Activated CD8-positive, alpha-beta T cell treated with anti-CD3 and anti-CD28 coated beads for 36 hours (primary cell): ENCODE data around the gene EFHC1. TPM values are rescaled to one million over a fixed set of nuclear protein-coding genes. Genes with fewer than 3 reads are reported as not detected.

Source experiments
- ATAC-seq: fragments of 200-7000 bp; cut with Tn5 transposase; one replicate; pipeline ENCODE4 v1.10.0; 2021; ENCODE audit warnings: mild to moderate bottlenecking, moderate library complexity
- CTCF ChIA-PET: fragments of 350-600 bp; sonication (Branson Sonifier 250); formaldehyde crosslinking; loops from one replicate; lab custom pipeline; 2021; ENCODE audit warnings: antibody characterized with exemption; lab: Charles Lee
- POLR2A ChIA-PET: fragments of 350-600 bp; sonication (Branson Sonifier 250); formaldehyde crosslinking; loops from one replicate; lab custom pipeline; 2021; ENCODE audit warnings: antibody characterized with exemption; lab: Charles Lee
- DNase-seq: peaks from one replicate; pipeline ENCODE4 v3.0.0-alpha.2; 2020
- H3K27ac Mint-ChIP-seq: one replicate; pipeline ENCODE4 v1.8.0; 2021; ENCODE audit warnings: mild to moderate bottlenecking, mixed read lengths
- H3K27me3 Mint-ChIP-seq: one replicate; pipeline ENCODE4 v1.8.0; 2021; ENCODE audit warnings: mixed read lengths
- H3K36me3 Mint-ChIP-seq: one replicate; pipeline ENCODE4 v1.8.0; 2021; ENCODE audit warnings: low read depth, mixed read lengths
- H3K4me1 Mint-ChIP-seq: one replicate; pipeline ENCODE4 v1.8.0; 2021; ENCODE audit warnings: low read depth, mixed read lengths
- H3K4me3 Mint-ChIP-seq: one replicate; pipeline ENCODE4 v1.8.0; 2021; ENCODE audit warnings: mild to moderate bottlenecking, moderate library complexity, mixed read lengths
- H3K9me3 Mint-ChIP-seq: one replicate; pipeline ENCODE4 v1.8.0; 2021; ENCODE audit warnings: mixed read lengths
- intact Hi-C: fragments of 100-400 bp; cut with micrococcal nuclease; formaldehyde crosslinking; loops from one replicate; pipeline ENCODE4 v1.10.0; 2022
- total RNA-seq, 2 experiments: library from RNA; stranded (reverse); gene quantifications; one replicate each; pipeline ENCODE4 v1.2.3, GENCODE V29; 2021
- TF ChIP-seq, protein P1 (sequence below): fragments of 200-600 bp; IDR thresholded peaks from one replicate; pipeline ENCODE4 v1.8.0; 2022; ENCODE audit warnings: antibody characterized with exemption, mild to moderate bottlenecking

EFHC1 gene
- total RNA-seq, 2 experiments from 2014 or later: 1.9 to 2.1 TPM

DNA sequence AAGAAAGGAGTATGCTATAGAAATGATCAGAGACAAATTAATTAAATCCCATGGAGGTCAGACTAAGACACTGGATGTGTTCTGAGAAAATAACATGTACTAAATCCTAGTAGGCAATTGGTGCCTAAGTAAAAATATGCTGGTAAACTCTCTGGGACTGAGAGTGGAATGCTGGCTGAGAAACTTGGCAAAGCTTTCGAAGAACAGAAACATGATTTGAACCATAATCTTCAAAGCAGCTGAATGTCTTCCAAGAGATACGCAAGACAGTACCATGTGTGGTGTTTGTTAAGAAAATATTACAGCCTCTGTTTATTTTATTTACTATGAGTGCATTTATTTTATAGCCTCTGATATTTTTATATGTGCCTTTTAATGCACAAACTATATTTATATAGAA, 55.2 kb downstream of the EFHC1 start:
- ATAC-seq (no peak), DNase-seq (no peak)
- CTCF ChIA-PET: no interaction called here
- no peaks in the 10 kb centered on the region for H3K36me3 Mint-ChIP-seq
- H3K4me3 Mint-ChIP-seq: no peak overlapping the region
- H3K4me1 Mint-ChIP-seq: no peaks in the 10 kb centered on the region
- H3K27ac Mint-ChIP-seq: no peak overlapping the region
- TF ChIP-seq, protein P1, sequence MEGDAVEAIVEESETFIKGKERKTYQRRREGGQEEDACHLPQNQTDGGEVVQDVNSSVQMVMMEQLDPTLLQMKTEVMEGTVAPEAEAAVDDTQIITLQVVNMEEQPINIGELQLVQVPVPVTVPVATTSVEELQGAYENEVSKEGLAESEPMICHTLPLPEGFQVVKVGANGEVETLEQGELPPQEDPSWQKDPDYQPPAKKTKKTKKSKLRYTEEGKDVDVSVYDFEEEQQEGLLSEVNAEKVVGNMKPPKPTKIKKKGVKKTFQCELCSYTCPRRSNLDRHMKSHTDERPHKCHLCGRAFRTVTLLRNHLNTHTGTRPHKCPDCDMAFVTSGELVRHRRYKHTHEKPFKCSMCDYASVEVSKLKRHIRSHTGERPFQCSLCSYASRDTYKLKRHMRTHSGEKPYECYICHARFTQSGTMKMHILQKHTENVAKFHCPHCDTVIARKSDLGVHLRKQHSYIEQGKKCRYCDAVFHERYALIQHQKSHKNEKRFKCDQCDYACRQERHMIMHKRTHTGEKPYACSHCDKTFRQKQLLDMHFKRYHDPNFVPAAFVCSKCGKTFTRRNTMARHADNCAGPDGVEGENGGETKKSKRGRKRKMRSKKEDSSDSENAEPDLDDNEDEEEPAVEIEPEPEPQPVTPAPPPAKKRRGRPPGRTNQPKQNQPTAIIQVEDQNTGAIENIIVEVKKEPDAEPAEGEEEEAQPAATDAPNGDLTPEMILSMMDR: no peak
- POLR2A ChIA-PET: no interaction called here
- peaks cover 1% of the 10 kb centered on the region for H3K9me3 Mint-ChIP-seq
- intact Hi-C loops: no loop called here
- H3K27me3 Mint-ChIP-seq: no peaks in the 10 kb centered on the region

GRCh38 chr6:52482903-52483670, 62.9 kb downstream of the EFHC1 start:
- no peaks in the 10 kb centered on the region for H3K36me3 Mint-ChIP-seq
- no peak overlapping the region for H3K27ac Mint-ChIP-seq
- TF ChIP-seq, protein P1: no peak
- ChIA-PET CTCF (no interaction called here), POLR2A (no interaction called here)
- ATAC-seq (no peak), DNase-seq (no peak)
- no peaks in the 10 kb centered on the region for H3K4me1 Mint-ChIP-seq
- no peaks in the 10 kb centered on the region for H3K27me3 Mint-ChIP-seq
- no peaks in the 10 kb centered on the region for H3K9me3 Mint-ChIP-seq
- no peak overlapping the region for H3K4me3 Mint-ChIP-seq
- intact Hi-C loops: no loop called here

- intact Hi-C loops: no loop called here
- Mint-ChIP-seq H3K4me3 (no peak overlapping the region), H3K27ac (no peak overlapping the region), H3K27me3 (no peaks in the 10 kb centered on the region), H3K36me3 (no peaks in the 10 kb centered on the region), H3K4me1 (no peaks in the 10 kb centered on the region), H3K9me3 (no peaks in the 10 kb centered on the region)
- DNase-seq (no peak), ATAC-seq (no peak)
- TF ChIP-seq, protein P1: no peak
- CTCF ChIA-PET: no interaction called here
- POLR2A ChIA-PET: no interaction called here
These were observed 63.5 kb downstream of the EFHC1 start for GRCh38 chr6:52483671-52484003.

DNA sequence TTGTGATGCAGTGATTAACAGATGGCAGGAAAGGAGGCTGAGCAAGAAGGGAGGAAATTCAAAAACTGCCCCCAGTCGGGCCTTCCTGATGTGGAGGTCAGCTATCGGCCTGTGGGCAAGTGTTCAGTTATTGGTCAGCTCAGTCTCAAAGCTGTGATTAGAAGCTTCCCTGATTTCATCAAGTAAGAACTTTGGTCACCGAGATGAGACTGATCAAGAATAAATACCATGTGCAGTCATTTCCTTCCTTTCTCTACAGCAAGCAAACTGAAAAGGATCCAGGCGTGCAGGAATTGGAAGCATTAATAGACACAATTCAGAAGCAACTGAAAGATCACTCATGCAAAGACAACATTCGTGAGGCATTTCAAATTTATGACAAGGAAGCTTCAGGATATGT, 69.7 kb downstream of the EFHC1 start:
- DNase-seq (no peak), ATAC-seq (no peak)
- ChIA-PET POLR2A (no interaction called here), CTCF (no interaction called here)
- TF ChIP-seq, protein P1: no peak
- Mint-ChIP-seq H3K27ac (no peak overlapping the region), H3K4me1 (peaks cover 2% of the 10 kb centered on the region), H3K27me3 (no peaks in the 10 kb centered on the region), H3K9me3 (peaks cover under 1% of the 10 kb centered on the region), H3K4me3 (no peak overlapping the region), H3K36me3 (peaks cover under 1% of the 10 kb centered on the region)
- intact Hi-C loops: no loop called here

DNA sequence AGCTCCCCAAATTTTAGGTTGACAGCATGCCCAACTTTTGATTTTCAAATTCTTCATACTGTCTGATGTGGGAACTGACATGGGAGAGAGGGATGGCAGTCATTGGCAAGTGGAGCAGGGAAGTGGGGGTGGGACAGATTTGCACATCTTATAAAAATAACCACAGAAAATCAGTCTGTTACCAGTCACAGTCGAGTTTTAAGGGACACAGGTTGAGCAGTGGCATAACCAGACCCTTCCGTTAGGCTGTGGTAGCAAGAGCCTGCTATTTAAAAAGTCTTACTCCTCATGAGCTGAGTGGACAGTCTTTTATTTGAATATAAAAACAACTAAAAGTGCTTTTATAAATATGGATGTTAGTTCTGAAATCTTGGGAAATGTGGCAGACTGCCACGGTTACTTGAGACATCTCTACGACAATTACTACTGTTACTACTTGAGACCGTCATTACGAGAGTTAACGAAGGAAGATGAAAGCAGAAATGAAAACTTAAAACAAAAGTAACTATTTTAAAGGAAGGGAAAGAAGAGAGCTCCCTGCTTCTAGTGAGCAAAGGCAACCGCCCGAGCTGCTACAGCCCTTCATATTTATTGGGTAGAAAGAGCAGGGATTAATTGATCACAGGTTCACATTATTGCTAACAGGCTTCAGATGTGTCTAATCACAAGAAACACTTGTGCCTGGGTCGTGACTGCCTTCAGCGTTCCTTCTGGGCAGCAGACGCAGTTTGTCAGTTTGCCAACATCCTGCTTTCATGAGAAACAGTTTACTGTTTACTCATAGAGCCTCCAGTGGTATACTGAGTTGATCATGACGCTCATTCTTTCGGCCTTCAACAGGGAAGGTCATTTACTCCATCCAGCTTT, 71.3 kb downstream of the EFHC1 start:
- H3K9me3 Mint-ChIP-seq: peaks cover 3% of the 10 kb centered on the region
- POLR2A ChIA-PET: interaction anchor here (0.6 kb wide), 1 partner anchor 11 kb away, joined by 3 read pairs; no protein-coding TSS in a partner anchor
- ATAC-seq (no peak), DNase-seq (no peak)
- H3K4me1 Mint-ChIP-seq: peaks cover 2% of the 10 kb centered on the region
- intact Hi-C loops: no loop called here
- CTCF ChIA-PET: interaction anchor here (1.5 kb wide), 1 partner anchor 159 kb away, joined by 3 read pairs; no protein-coding TSS in a partner anchor
- TF ChIP-seq, protein P1: no peak
- no peak overlapping the region for H3K4me3 Mint-ChIP-seq
- peaks cover 3% of the 10 kb centered on the region for H3K36me3 Mint-ChIP-seq
- no peak overlapping the region for H3K27ac Mint-ChIP-seq
- H3K27me3 Mint-ChIP-seq: no peaks in the 10 kb centered on the region
